GM23338 (cell line): ENCODE measurements around the gene TFF2. TPM values are rescaled to one million over a fixed set of nuclear protein-coding genes. Genes with fewer than 3 reads are reported as not detected.

Source experiments
- ATAC-seq: fragments of 200-7000 bp; cut with Tn5 transposase; 3 replicates; pipeline ENCODE4 v1.9.1; 2020
- DNase-seq: peaks from one replicate; pipeline ENCODE4 v3.0.0-alpha.2; 2015; ENCODE audit warnings: low spot score
- H2AFZ ChIP-seq: fragments of 200-600 bp; sonication (generic); 2 replicates; pipeline ENCODE4 v1.8.0; 2016; ENCODE audit warnings: antibody characterized with exemption, mild to moderate bottlenecking, moderate library complexity
- H3F3A ChIP-seq: fragments of 200-600 bp; sonication (generic); replicated peaks from 2 replicates; pipeline ENCODE4 v1.8.0; 2017; ENCODE audit warnings: antibody characterized with exemption, mixed run types, low read depth
- H3K27ac ChIP-seq: fragments of 200-600 bp; sonication (generic); 2 replicates; pipeline ENCODE4 v1.6.1; 2016; ENCODE audit warnings: low read depth
- H3K27me3 ChIP-seq: fragments of 200-600 bp; sonication (generic); 2 replicates; pipeline ENCODE4 v1.8.0; 2016; ENCODE audit warnings: mild to moderate bottlenecking, mixed run types, moderate library complexity; ENCODE audit not compliant: insufficient read depth
- H3K36me3 ChIP-seq: fragments of 200-600 bp; sonication (generic); 2 replicates; pipeline ENCODE4 v1.8.0; 2016; ENCODE audit warnings: mild to moderate bottlenecking; ENCODE audit not compliant: insufficient read depth
- H3K4me1 ChIP-seq: fragments of 200-600 bp; sonication (generic); 2 replicates; pipeline ENCODE4 v1.8.0; 2016; ENCODE audit warnings: mild to moderate bottlenecking, moderate library complexity; ENCODE audit not compliant: insufficient read depth
- H3K4me2 ChIP-seq: fragments of 200-600 bp; sonication (generic); 2 replicates; pipeline ENCODE4 v1.7.1; 2017; ENCODE audit warnings: mixed run types
- H3K4me3 ChIP-seq: fragments of 200-600 bp; sonication (generic); 2 replicates; pipeline ENCODE4 v1.6.1; 2016; ENCODE audit warnings: mixed run types
- H3K79me2 ChIP-seq: fragments of 200-600 bp; sonication (generic); replicated peaks from 2 replicates; pipeline ENCODE4 v1.8.0; 2017; ENCODE audit warnings: mild to moderate bottlenecking; ENCODE audit not compliant: insufficient read depth
- H3K9me2 ChIP-seq: fragments of 200-600 bp; sonication (generic); 2 replicates; pipeline ENCODE4 v1.8.0; 2017; ENCODE audit not compliant: insufficient read depth
- H4K20me1 ChIP-seq: fragments of 200-600 bp; sonication (generic); replicated peaks from 2 replicates; pipeline ENCODE4 v1.8.0; 2017; ENCODE audit warnings: mild to moderate bottlenecking; ENCODE audit not compliant: insufficient read depth
- H3K27ac Mint-ChIP-seq: 2 replicates; pipeline ENCODE4 v1.8.0; 2020; ENCODE audit warnings: inconsistent platforms, mild to moderate bottlenecking, moderate library complexity, mixed read lengths
- H3K27me3 Mint-ChIP-seq: 3 replicates; pipeline ENCODE4 v1.8.0; 2022; ENCODE audit warnings: low read depth, mild to moderate bottlenecking, moderate library complexity, mixed read lengths, inconsistent platforms; ENCODE audit not compliant: insufficient read depth, poor library complexity
- H3K36me3 Mint-ChIP-seq: 3 replicates; pipeline ENCODE4 v1.8.0; 2021; ENCODE audit warnings: low read depth, mild to moderate bottlenecking, inconsistent platforms, moderate library complexity, mixed read lengths
- H3K4me1 Mint-ChIP-seq: 3 replicates; pipeline ENCODE4 v1.8.0; 2020; ENCODE audit warnings: mild to moderate bottlenecking, inconsistent platforms, mixed read lengths
- H3K4me3 Mint-ChIP-seq: 3 replicates; pipeline ENCODE4 v1.8.0; 2021; ENCODE audit warnings: moderate library complexity, mild to moderate bottlenecking, inconsistent platforms, mixed read lengths
- H3K9me3 Mint-ChIP-seq: 3 replicates; pipeline ENCODE4 v1.8.0; 2020; ENCODE audit warnings: moderate library complexity, mild to moderate bottlenecking, inconsistent platforms, mixed read lengths
- CREB1 ChIP-seq: fragments of 250-450 bp; sonication (Bioruptor Pico); IDR thresholded peaks from 2 replicates; pipeline ENCODE4 v1.5.0; 2020; ENCODE audit warnings: low read depth, mild to moderate bottlenecking, moderate library complexity
- EZH2 ChIP-seq: fragments of 200-600 bp; sonication (generic); IDR thresholded peaks from one replicate; pipeline ENCODE4 v1.8.0; 2017; ENCODE audit warnings: antibody characterized with exemption, mild to moderate bottlenecking, low read depth; ENCODE audit not compliant: unreplicated experiment
- EZH2phosphoT487 ChIP-seq: fragments of 200-600 bp; sonication (generic); IDR thresholded peaks from one replicate; pipeline ENCODE4 v1.8.1; 2018; ENCODE audit warnings: antibody characterized with exemption; ENCODE audit not compliant: unreplicated experiment
- JUNB ChIP-seq: IDR thresholded peaks from one replicate; pipeline ENCODE4 v1.6.1; 2016; ENCODE audit warnings: antibody characterized with exemption; ENCODE audit not compliant: unreplicated experiment
- NANOG ChIP-seq: IDR thresholded peaks from 2 replicates; pipeline ENCODE4 v1.6.1; 2016; ENCODE audit warnings: antibody characterized with exemption, borderline replicate concordance
- POLR2AphosphoS5 ChIP-seq: IDR thresholded peaks from 2 replicates; pipeline ENCODE4 v1.6.1; 2016; ENCODE audit warnings: antibody characterized with exemption, low read depth
- STAT1 ChIP-seq: IDR thresholded peaks from one replicate; pipeline ENCODE4 v1.6.1; 2016; ENCODE audit warnings: antibody characterized with exemption; ENCODE audit not compliant: unreplicated experiment
- ZNF114 ChIP-seq: fragments of 250-450 bp; sonication (Bioruptor Pico); IDR thresholded peaks from 2 replicates; pipeline ENCODE4 v1.5.0; 2020; ENCODE audit warnings: mild to moderate bottlenecking, moderate library complexity
- ZNF331 ChIP-seq: fragments of 250-450 bp; sonication (Bioruptor Pico); IDR thresholded peaks from 2 replicates; pipeline ENCODE4 v1.5.0; 2020; ENCODE audit warnings: low read depth, mild to moderate bottlenecking, moderate library complexity
- polyA plus RNA-seq: library from polyadenylated mRNA; unstranded; fragments of >200 nt; fragmentation: Nextera tagmentation; extraction: Ambion mirVana; gene quantifications from 2 replicates; pipeline ENCODE4 v1.2.1, GENCODE V29; 2016
- total RNA-seq: library from RNA; depleted of rRNA; stranded (reverse); fragments of >200 nt; shearing (Covaris generic); gene quantifications from 2 replicates; pipeline ENCODE4 v1.2.3, GENCODE V29; 2014
- TF ChIP-seq, protein P1 (sequence below): IDR thresholded peaks from 2 replicates; pipeline ENCODE4 v1.6.1; 2016; ENCODE audit warnings: antibody characterized with exemption
- TF ChIP-seq, protein P2 (sequence below), 2 experiments: fragments of 200-600 bp in 1 of 2; sonication (generic) in 1 of 2; conservative IDR thresholded peaks; 2 replicates each; pipeline versions ENCODE4 v1.5.1 to v1.6.1; 2016 to 2017; ENCODE audit warnings: antibody characterized with exemption in 2 of 2, low read depth in 2 of 2, mild to moderate bottlenecking in 2 of 2, moderate library complexity in 1 of 2
- TF ChIP-seq, protein P3 (sequence below): IDR thresholded peaks from one replicate; pipeline ENCODE4 v1.6.1; 2018; ENCODE audit warnings: antibody characterized with exemption; ENCODE audit not compliant: unreplicated experiment
- TF ChIP-seq, protein P4 (sequence below): fragments of 250-450 bp; sonication (Bioruptor Pico); IDR thresholded peaks from 2 replicates; pipeline ENCODE4 v1.5.0; 2020; ENCODE audit warnings: mild to moderate bottlenecking, moderate library complexity

The TFF2 gene
- total and polyA plus RNA-seq, 2 experiments from 2014 or later = not detected

DNA sequence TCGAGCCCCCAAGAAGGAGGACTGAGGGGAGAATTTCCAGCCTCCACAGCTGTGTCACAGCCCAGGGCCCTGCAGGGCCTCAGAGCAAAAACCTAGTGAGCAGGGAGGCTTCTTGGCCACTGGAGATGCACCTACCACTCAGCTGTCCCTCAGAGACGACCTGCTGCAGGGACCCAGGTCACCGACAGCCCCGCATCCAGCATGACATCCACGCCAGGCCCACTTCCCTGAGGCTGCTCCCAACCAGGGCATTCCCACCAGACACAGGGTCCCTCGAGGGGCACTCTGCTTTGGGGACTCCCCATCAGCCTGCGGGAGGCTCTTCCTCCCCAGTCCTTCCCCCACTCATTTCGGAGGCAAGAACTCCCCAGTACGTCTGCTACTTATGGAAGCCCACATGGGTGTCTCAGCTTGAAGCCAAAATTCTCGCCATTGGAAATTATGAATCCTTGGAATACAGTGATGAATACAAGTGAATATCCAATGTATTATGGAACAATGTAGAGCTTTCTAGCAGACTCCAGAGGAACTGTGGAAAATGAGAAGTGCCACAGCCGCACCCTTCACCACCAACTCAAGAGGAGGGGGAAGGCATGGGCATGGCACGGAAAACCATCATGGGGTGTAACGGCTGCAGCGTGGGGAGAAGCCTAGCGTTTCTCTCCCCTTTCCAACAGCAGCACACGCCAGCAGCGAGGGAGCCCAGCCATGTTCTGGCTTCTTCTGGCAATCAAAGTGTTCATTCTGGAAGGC, 42.5 kb downstream of the TFF2 start:
- ATAC-seq (no peak), DNase-seq (no peak)
- Mint-ChIP-seq H3K36me3 (no peaks in the 10 kb centered on the region), H3K9me3 (no peaks in the 10 kb centered on the region), H3K4me1 (peaks cover 12% of the 10 kb centered on the region), H3K27ac (no peak overlapping the region), H3K27me3 (peaks cover 8% of the 10 kb centered on the region), H3K4me3 (no peak overlapping the region)
- no peak overlapping the region for H2AFZ ChIP-seq
- no peaks in the 10 kb centered on the region for H4K20me1 ChIP-seq
- H3K36me3 ChIP-seq = no peaks in the 10 kb centered on the region
- H3K4me2 ChIP-seq = no peak overlapping the region
- no peaks in the 10 kb centered on the region for H3K9me2 ChIP-seq
- TF ChIP-seq ZNF331 (no peak), POLR2AphosphoS5 (no peak), JUNB (no peak), NANOG (no peak), ZNF114 (CRISPR knock-in tag) (no peak), STAT1 (no peak), CREB1 (no peak), EZH2 (no peak), EZH2phosphoT487 (no peak)
- TF ChIP-seq, protein P1, sequence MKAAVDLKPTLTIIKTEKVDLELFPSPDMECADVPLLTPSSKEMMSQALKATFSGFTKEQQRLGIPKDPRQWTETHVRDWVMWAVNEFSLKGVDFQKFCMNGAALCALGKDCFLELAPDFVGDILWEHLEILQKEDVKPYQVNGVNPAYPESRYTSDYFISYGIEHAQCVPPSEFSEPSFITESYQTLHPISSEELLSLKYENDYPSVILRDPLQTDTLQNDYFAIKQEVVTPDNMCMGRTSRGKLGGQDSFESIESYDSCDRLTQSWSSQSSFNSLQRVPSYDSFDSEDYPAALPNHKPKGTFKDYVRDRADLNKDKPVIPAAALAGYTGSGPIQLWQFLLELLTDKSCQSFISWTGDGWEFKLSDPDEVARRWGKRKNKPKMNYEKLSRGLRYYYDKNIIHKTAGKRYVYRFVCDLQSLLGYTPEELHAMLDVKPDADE = no peak
- TF ChIP-seq, protein P2, sequence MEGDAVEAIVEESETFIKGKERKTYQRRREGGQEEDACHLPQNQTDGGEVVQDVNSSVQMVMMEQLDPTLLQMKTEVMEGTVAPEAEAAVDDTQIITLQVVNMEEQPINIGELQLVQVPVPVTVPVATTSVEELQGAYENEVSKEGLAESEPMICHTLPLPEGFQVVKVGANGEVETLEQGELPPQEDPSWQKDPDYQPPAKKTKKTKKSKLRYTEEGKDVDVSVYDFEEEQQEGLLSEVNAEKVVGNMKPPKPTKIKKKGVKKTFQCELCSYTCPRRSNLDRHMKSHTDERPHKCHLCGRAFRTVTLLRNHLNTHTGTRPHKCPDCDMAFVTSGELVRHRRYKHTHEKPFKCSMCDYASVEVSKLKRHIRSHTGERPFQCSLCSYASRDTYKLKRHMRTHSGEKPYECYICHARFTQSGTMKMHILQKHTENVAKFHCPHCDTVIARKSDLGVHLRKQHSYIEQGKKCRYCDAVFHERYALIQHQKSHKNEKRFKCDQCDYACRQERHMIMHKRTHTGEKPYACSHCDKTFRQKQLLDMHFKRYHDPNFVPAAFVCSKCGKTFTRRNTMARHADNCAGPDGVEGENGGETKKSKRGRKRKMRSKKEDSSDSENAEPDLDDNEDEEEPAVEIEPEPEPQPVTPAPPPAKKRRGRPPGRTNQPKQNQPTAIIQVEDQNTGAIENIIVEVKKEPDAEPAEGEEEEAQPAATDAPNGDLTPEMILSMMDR (conservative IDR thresholded peaks at IDR 0.05; ENCODE audit: low read depth in 2 of 2) = no peak
- TF ChIP-seq, protein P3, sequence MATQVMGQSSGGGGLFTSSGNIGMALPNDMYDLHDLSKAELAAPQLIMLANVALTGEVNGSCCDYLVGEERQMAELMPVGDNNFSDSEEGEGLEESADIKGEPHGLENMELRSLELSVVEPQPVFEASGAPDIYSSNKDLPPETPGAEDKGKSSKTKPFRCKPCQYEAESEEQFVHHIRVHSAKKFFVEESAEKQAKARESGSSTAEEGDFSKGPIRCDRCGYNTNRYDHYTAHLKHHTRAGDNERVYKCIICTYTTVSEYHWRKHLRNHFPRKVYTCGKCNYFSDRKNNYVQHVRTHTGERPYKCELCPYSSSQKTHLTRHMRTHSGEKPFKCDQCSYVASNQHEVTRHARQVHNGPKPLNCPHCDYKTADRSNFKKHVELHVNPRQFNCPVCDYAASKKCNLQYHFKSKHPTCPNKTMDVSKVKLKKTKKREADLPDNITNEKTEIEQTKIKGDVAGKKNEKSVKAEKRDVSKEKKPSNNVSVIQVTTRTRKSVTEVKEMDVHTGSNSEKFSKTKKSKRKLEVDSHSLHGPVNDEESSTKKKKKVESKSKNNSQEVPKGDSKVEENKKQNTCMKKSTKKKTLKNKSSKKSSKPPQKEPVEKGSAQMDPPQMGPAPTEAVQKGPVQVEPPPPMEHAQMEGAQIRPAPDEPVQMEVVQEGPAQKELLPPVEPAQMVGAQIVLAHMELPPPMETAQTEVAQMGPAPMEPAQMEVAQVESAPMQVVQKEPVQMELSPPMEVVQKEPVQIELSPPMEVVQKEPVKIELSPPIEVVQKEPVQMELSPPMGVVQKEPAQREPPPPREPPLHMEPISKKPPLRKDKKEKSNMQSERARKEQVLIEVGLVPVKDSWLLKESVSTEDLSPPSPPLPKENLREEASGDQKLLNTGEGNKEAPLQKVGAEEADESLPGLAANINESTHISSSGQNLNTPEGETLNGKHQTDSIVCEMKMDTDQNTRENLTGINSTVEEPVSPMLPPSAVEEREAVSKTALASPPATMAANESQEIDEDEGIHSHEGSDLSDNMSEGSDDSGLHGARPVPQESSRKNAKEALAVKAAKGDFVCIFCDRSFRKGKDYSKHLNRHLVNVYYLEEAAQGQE = no peak
- TF ChIP-seq, protein P4, sequence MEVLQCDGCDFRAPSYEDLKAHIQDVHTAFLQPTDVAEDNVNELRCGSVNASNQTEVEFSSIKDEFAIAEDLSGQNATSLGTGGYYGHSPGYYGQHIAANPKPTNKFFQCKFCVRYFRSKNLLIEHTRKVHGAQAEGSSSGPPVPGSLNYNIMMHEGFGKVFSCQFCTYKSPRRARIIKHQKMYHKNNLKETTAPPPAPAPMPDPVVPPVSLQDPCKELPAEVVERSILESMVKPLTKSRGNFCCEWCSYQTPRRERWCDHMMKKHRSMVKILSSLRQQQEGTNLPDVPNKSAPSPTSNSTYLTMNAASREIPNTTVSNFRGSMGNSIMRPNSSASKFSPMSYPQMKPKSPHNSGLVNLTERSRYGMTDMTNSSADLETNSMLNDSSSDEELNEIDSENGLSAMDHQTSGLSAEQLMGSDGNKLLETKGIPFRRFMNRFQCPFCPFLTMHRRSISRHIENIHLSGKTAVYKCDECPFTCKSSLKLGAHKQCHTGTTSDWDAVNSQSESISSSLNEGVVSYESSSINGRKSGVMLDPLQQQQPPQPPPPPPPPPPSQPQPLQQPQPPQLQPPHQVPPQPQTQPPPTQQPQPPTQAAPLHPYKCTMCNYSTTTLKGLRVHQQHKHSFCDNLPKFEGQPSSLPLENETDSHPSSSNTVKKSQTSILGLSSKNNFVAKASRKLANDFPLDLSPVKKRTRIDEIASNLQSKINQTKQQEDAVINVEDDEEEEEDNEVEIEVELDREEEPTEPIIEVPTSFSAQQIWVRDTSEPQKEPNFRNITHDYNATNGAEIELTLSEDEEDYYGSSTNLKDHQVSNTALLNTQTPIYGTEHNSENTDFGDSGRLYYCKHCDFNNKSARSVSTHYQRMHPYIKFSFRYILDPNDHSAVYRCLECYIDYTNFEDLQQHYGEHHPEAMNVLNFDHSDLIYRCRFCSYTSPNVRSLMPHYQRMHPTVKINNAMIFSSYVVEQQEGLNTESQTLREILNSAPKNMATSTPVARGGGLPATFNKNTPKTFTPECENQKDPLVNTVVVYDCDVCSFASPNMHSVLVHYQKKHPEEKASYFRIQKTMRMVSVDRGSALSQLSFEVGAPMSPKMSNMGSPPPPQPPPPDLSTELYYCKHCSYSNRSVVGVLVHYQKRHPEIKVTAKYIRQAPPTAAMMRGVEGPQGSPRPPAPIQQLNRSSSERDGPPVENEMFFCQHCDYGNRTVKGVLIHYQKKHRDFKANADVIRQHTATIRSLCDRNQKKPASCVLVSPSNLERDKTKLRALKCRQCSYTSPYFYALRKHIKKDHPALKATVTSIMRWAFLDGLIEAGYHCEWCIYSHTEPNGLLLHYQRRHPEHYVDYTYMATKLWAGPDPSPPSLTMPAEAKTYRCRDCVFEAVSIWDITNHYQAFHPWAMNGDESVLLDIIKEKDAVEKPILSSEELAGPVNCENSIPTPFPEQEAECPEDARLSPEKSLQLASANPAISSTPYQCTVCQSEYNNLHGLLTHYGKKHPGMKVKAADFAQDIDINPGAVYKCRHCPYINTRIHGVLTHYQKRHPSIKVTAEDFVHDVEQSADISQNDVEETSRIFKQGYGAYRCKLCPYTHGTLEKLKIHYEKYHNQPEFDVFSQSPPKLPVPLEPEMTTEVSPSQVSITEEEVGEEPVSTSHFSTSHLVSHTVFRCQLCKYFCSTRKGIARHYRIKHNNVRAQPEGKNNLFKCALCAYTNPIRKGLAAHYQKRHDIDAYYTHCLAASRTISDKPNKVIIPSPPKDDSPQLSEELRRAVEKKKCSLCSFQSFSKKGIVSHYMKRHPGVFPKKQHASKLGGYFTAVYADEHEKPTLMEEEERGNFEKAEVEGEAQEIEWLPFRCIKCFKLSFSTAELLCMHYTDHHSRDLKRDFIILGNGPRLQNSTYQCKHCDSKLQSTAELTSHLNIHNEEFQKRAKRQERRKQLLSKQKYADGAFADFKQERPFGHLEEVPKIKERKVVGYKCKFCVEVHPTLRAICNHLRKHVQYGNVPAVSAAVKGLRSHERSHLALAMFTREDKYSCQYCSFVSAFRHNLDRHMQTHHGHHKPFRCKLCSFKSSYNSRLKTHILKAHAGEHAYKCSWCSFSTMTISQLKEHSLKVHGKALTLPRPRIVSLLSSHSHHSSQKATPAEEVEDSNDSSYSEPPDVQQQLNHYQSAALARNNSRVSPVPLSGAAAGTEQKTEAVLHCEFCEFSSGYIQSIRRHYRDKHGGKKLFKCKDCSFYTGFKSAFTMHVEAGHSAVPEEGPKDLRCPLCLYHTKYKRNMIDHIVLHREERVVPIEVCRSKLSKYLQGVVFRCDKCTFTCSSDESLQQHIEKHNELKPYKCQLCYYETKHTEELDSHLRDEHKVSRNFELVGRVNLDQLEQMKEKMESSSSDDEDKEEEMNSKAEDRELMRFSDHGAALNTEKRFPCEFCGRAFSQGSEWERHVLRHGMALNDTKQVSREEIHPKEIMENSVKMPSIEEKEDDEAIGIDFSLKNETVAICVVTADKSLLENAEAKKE = no peak
- H3K4me1 ChIP-seq = 0 out of 2 replicates have a peak, but pooled peaks cover 3% of the 10 kb centered on the region
- H3K4me3 ChIP-seq = no peak overlapping the region
- no peaks in the 10 kb centered on the region for H3K27me3 ChIP-seq
- H3F3A ChIP-seq = no peaks in the 10 kb centered on the region
- H3K27ac ChIP-seq = no peak overlapping the region
- H3K79me2 ChIP-seq = no peaks in the 10 kb centered on the region
